Gastrocnemius medialis (tissue), 4 donors: ENCODE data around the gene ADAMTS15.

Experiments
- CTCF ChIP-seq, 5 experiments: fragments of 450-650 bp in 3 of 5; fragments of 200-600 bp in 2 of 5; sonication (generic) in 2 of 5; IDR thresholded peaks in 4 of 5; conservative IDR thresholded peaks in 1 of 5; 1 replicate in 4 of 5; 2 replicates in 1 of 5; pipeline ENCODE4 v1.5.1; 2016 to 2019; ENCODE audit warnings: antibody characterized with exemption in 5 of 5, mild to moderate bottlenecking in 3 of 5, moderate library complexity in 3 of 5
- POLR2A ChIP-seq, 2 donors: fragments of 450-650 bp; IDR thresholded peaks; one replicate each; pipeline ENCODE4 v1.6.1; 2017; ENCODE audit warnings: antibody characterized with exemption in 2 of 2, mild to moderate bottlenecking in 2 of 2, moderate library complexity in 2 of 2

- TF ChIP-seq CTCF (IDR thresholded peaks at IDR 0.05 in 4 of 5, conservative IDR thresholded peaks at IDR 0.05 in 1 of 5) (no peak), POLR2A (IDR thresholded peaks at IDR 0.05) (no peak)
Observed at GRCh38 chr11:130418756-130419155, 29.7 kb upstream of the ADAMTS15 start.
